CD4-positive, alpha-beta T cell treated with Interleukin-10 for 1 hour (primary cell): Measurements from ENCODE around the gene B9D1.

Experiments
- DNase-seq: peaks from one replicate; pipeline ENCODE4 v3.0.0-alpha.2; 2020

The B9D1 gene

DNA sequence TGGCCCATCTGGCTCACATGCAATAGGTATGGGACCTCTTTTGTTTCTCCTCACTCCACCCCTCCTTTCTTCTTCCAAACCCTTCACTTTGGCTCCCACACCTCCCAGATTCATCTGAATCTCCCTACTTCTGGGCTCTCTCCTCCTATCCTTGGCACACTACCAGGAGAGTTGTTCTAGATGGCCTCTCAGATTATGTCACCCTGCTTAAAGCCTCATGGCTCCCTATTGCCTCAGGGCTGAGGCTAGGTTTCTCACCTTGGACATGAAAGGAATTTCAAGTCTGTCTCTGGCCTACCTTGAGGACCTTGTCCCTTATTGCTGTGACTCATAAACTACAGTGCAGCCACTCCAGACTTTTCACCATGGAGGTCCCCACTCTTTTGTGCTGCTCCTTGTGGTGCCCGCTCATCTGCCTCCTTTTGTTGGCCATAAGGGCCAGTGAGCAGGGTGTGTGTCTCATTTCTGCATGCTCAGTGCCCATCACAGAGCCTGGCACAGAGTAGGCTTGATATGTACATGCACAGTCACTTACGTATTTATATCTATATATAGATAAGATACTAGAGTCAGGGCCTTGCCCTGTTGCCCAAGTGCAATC is 25.5 kb upstream of the B9D1 start:
- DNase-seq, result no peak

DNA sequence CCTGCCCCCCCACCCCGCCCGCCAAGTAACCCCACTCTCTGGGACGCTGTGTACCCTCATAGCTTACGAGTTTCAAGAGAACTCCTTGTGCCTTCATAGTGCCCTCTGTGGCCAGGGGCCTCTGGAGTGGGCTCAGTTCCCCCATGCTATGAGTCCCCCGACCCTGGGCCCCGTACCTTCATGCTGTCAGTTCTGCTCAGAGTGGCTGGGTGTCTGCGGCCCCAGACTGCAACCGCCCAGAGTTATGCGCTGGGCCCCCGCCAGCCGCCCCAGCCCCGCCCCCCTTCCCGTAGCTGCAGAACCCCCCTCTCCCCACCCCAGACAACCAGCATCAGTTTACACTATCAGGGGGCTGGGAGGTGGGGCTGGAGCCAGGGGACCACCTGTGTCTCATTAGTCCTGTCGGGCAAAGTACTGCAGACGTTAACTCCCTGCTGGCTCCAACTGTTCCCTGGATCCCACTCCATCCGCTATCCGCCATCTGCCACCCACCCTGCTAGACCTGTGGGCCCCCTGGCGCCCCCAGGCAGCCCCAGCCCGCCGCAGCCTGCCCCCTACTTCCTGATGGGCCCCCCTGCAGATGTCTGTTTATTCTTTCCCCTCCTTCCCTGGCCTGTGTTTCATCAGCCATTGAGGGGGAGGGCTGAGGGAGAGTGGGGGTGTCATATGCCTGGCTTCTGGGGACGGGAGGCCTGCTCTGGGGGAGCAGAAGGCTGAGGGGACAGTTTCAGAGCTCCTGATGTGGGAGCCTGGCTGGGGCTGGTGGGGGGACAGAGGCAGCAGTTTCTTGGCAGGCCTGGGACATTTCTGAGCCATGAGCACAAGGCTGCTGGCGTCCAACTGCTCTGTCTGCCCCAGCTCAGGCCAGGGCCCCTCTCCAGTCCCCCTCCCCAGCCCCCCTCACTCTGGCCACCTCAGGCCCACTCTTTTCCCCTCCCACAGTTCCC is 24.7 kb upstream of the B9D1 start, which contains the start of gene MFAP4:
Gene MFAP4 (minus strand): TSS at position 217 of the 947 bp plus-strand sequence. CDS start 35 bp downstream, at position 182.
- no peak for DNase-seq

DNA sequence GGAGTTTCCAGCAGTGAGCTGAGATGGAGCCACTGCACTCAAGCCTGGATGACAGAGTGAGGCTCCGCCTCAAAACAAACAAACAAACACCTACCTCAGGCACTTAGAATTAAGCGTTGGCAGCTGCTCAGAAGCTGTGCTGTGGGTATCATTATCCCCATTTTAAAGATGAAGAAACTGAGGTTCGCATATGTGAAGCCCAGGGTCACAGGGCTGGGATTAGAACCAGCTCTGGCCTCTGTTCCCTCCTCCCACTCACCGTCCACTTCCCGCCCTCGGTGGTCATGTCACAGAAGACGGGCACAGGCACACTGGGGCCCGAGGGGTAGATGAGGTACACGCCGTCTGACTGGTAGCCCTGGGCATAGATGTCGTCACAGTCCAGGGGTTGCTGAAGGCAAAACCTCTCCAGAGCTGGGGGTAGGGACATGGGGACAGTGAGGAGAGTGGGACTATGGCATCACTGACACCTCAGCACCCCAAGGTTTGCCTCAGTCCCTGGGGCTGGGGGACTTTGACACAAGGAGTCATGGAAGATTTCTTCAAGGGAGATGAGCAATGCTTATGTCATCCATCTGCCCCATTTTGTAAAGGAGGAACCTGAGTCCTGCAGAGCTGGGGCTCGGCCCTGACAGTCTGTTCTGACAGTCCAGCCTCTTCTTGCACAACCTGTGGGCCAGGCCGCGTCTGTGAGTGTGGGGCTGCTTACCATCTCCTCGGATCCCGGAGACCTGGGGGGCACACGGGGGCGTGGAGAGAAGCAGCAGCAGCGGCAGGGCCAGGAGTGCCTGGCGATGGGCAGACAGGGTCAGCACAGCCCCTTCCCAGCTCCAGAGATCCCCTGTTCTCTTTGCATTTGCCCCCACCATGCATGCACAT is 23.8 kb upstream of the B9D1 start:
- DNase-seq, result peak; percentile 8

DNA sequence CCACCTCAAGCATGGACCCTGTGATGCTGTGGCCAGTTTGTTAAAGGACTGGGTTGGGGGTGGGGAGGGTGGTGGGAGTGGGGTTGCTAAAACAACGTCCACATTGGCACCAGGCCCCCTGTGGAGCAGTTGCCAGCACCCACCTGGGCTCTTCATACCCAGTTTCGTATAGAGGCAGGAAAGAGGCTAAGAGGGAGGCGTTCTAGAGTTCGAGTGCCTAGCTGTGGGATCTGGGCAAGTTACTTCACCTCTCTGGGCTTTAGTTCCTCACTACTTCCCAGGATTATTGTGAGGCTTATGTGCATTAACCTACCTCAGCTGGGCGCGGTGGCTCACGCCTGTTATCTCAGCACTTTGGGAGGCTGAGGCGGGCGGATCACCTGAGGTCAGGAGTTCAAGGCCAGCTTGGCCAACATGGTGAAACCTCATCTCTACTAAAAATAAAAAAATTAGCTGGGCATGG is 23.0 kb upstream of the B9D1 start:
- no peak for DNase-seq

DNA sequence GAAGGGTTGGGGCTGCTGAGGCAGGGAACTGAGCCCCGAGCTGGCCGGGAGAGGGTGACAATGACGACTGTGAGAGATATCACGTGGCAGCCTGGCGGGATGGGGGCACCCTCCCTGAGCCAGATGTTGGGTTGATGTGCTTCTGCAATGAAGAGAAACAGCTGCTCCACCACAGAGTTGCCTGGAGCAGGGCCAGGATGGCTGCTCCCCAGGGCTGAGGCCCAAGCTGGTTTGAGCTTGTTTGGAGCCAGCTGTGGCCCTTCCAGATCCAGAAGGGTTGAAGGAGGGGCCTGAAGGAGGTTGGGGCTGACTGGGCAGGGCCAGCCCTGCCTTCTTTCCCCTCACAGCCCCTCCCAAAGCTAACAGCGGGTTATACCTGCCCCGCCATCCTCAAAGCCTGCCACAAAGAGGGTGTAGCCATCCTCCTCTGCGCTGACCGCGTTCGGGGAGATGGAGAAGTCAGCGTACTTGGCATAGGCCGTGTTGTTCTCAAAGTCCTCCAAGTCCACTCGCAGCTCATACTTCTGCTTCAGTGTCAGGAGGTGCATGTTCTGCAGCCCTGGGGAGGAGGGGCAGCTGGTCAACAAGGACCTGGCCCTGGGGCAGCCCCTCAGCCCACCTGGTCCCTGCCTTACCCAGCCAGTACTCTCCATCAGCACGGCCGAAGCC is 22.3 kb upstream of the B9D1 start:
- no peak for DNase-seq

DNA sequence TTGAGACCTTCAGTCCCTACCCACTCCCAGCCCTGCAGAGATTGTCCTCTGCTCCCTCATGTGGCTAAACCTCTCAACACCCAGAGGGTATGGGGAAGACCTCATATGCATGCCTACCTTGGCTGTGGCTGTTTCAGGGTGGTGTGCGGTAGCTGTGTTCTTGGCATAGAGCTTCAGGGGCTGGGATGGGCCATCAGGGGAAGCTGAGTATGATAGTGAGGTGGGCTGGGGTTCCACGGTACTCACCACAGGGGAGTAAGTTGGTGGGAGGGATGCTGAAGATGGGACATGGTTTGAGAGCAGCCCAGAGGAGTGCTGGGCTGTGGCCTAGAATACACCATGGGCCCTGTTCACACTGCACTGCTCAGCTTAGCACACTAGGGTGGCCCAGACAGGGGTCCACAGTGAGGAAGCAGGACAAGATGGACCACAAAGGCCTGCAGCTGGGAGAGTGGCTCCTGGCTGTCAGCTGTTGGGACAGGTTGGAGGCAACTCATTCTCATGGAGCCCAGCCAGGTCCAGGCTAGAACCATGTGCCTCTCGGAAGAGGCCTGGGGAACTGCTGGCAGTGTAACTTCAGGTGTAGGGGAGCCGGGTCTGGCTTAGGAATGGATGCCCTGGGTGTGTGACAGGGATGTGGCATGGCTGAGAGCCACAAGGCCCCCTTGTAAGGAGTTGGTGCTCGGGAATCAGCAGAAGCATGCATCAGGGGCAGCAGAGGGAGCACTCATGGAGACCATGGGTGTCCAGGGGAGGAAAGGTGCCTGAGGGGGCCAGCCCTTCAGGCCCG is 21.4 kb upstream of the B9D1 start:
- DNase-seq, result no peak

DNA sequence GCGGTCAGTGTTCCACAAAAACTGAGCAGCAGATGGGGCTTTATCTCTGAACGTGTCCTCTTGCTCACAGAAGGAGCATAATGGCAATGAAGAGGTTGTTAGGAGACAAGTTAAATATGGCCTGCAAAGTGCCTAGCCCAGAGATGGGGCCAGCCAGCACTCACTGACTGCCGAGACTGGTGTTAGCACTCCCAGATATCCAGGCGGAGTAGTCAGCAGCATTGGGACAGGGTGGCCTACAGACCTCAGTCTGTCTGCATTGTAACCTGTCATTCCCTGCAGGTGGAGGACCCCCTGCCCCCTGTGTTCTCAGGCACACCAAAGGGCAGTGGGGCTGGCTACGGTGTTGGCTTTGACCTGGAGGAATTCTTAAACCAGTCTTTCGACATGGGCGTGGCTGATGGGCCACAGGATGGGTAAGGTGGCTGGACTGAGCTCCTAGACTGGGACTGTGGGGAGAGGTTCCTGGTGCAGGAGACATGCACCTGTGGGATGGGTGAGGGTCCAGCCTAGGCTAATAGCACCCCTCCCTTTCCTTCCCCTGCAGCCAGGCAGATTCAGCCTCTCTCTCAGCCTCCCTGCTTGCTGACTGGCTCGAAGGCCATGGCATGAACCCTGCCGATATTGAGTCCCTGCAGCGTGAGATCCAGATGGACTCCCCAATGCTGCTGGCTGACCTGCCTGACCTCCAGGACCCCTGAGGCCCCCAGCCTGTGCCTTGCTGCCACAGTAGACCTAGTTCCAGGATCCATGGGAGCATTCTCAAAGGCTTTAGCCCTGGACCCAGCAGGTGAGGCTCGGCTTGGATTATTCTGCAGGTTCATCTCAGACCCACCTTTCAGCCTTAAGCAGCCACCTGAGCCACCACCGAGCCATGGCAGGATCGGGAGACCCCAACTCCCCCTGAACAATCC is 20.3 kb upstream of the B9D1 start:
- no peak for DNase-seq

DNA sequence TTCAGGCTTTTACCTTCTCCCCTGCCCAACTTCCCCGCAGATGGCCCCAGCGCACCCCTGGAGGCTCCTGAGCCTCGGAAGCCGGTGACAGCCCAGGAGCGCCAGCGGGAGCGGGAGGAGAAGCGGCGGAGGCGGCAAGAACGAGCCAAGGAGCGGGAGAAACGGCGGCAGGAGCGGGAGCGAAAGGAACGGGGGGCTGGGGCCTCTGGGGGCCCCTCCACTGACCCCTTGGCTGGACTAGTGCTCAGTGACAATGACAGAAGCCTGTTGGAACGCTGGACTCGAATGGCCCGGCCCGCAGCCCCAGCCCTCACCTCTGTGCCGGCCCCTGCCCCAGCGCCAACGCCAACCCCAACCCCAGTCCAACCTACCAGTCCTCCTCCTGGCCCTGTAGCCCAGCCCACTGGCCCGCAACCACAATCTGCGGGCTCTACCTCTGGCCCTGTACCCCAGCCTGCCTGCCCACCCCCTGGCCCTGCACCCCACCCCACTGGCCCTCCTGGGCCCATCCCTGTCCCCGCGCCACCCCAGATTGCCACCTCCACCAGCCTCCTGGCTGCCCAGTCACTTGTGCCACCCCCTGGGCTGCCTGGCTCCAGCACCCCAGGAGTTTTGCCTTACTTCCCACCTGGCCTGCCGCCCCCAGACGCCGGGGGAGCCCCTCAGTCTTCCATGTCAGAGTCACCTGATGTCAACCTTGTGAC is 19.4 kb upstream of the B9D1 start:
- no peak for DNase-seq

DNA sequence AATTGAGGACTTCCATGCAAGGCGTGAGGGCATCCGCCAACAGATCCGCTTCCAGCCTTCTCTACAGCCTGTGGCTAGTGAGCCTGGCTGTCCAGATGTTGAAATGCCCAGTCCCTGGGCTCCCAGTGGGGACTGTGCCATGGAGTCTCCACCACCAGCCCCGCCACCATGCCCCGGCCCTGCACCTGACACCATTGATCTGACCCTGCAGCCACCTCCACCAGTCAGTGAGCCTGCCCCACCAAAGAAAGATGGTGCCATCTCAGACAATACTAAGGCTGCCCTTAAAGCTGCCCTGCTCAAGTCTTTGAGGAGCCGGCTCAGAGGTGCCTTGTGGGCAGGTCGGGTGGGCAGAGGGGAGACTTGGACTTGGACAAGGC is 18.8 kb upstream of the B9D1 start:
- no peak for DNase-seq

DNA sequence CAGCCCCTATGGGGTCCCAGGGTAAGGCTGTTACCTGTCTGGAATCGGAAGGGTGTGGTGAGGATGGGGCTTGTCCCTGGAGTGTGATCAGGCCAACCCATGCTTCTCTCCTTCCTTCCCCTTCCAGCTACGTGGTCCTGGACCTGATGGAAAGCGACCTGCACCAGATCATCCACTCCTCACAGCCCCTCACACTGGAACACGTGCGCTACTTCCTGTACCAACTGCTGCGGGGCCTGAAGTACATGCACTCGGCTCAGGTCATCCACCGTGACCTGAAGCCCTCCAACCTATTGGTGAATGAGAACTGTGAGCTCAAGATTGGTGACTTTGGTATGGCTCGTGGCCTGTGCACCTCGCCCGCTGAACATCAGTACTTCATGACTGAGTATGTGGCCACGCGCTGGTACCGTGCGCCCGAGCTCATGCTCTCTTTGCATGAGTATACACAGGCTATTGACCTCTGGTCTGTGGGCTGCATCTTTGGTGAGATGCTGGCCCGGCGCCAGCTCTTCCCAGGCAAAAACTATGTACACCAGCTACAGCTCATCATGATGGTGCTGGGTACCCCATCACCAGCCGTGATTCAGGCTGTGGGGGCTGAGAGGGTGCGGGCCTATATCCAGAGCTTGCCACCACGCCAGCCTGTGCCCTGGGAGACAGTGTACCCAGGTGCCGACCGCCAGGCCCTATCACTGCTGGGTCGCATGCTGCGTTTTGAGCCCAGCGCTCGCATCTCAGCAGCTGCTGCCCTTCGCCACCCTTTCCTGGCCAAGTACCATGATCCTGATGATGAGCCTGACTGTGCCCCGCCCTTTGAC is 18.2 kb upstream of the B9D1 start:
- no peak for DNase-seq

DNA sequence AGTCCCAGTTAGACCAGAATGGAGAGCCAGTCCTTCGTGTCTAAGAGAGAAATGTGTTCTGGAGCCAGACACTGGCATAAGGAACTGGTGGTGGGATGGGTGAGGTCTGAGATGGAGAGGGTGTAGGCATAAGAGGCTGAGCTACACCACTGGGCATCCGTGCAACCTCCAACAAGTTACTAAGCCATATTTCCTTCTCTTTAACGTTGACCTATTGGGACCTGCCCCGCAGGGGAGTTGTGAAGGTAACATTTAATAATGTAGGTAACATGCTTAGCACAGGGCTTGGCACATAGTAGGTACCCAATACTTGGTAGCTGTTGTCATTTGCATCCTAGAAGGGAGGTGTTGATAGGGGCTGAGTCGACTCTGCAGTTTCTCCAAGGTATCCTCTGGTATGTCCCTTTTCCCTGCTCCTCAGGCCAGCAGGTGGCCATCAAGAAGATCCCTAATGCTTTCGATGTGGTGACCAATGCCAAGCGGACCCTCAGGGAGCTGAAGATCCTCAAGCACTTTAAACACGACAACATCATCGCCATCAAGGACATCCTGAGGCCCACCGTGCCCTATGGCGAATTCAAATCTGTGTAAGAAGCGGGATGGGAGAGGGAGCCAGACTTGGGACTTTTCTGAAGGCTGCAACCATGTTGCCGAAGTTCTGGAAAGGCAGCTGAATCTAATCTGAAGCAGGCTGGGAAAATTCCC is 17.0 kb upstream of the B9D1 start:
- no peak for DNase-seq

DNA sequence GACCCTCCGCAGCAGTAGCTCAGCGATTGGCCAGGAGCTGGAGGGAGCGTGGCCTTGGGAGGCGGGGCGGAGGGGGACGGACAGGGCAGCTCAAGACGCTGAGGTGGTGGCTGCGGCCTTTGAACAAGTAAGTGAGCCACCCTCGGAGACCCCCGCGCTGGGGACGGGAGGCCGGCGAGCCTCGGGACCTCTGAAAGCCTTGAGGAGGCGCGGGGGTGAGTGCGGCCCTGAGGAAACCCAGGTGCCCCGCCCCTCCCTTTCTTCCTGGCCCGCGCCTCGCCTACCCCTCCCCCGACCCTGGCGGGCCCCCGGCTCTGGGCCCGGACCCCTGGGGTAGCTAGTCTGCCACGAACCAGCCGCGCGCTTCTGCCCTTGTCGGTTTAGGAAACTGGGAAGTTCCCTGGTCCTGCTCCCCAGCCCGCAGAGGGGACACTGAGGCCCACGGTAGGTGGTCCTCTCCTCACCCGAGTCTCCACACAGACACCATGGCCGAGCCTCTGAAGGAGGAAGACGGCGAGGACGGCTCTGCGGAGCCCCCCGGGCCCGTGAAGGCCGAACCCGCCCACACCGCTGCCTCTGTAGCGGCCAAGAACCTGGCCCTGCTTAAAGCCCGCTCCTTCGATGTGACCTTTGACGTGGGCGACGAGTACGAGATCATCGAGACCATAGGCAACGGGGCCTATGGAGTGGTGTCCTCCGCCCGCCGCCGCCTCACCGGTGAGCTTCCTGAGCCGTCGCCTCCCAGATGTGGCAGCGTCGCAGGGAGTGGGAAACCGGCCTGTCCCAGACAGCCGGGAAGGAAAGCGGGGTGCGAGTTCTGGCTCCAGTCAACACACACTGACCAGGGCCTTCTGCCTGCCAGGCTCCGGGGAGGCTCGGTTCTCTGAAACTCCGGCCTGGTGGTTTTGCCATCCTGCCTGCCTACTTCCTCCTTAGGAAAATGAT is 16.2 kb upstream of the B9D1 start, which contains the start of gene MAPK7:
Gene MAPK7 (plus strand): TSS at position 83 of the 945 bp plus-strand sequence. CDS start 403 bp downstream, at position 486.
- peak; percentile 8 for DNase-seq

DNA sequence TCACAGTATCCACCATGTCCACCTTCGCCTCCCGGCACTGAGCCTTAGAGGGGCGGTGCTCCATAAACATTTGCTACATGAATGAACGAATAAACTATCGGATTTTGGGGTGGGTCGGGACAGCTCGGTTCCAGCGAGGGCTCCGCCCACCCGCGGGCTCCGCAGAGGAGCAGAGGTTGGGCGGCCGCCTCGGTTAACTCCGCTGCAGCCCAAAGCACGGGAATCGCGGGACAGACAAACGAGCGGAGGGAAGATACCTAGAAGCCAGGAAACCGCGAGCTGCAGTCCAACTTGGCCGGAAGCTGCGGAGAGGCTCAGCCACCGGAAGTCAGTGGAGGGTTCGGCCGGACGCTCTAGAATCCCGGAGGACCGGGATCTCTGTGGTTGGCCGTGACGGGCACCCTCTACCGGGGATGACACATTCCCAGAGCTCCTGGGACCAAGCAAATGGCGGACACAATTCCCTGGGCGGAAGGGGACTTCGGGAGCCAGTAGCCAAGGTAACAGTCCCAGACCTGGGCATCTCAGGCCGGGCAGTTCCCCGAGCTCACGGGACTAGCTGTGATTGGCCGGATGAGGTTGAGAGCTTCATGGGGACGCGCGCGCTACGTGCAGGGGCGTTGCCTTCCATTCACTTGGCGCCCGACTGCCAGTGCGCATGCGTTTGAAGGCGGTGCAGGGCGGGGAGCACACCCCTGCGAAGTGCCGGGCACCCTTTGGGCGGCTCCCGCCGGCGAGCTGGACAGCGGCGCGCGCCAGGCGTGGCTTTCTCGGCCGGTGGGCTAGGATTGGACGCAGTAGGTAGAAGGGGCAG is 15.3 kb upstream of the B9D1 start:
- DNase-seq, result peak; percentile 97

DNA sequence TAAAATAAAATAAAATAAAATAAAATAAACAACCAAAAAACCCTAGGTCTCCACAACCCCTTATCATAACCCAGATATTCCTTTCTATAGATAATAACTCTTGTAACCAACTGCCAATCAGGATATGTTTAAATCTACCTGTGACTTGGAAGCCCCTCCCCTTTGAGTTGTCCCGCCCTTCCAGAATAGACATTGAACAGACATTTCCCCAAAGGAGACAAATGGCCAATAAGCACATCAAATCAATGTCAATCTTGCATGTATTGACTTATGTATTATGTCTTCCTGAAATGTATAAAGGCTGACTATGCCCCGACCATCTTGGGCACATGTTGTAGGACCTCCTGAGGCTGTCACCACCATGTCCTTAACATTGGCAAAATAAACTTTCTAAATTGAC is 14.3 kb upstream of the B9D1 start:
- peak; percentile 28 for DNase-seq

DNA sequence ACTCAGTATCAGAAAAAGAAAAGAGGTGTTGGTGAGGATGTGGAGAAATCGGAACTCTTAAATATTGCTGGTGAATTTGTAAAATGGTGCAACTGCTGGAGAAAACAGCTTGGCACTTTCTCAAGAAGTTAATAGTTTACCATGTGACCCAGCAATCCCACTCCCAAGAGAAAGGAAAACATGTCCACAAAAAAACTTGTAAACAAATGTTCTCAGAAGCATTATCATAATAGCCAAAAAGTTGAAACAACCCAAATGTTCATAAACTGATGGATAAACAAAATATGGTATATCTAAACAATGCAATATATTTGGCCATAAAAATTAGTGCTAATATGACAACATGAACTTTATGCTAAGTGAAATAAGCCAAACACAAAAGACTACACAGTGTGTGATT is 13.2 kb upstream of the B9D1 start:
- no peak for DNase-seq

DNA sequence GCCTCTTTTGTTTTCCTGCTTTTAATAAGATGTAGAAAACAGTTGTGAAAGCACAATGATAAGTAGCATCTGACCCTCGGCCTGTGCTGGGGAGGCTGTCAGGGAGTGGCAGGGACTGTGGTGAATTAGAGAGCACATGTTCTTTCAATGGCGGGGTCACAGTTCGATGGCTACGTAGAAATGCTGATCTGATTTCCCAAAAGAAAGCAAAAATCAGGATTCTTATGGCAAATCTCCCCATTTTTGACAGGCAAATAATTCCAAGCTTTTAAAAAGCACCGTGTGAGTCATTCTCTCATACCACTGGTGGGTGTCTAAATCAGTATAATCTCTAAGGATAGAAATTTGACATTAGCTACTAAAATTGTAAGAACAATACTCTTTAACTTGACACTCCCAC is 11.6 kb upstream of the B9D1 start:
- DNase-seq, result no peak
